GM18507 (cell line): Measurements from ENCODE around the gene CYP3A5.
"Not testable (repeated sequence)": the region's sequence is repeated elsewhere in the genome, so short reads cannot be mapped to it uniquely, and the experiment has no call there.

Experiments
- DNase-seq: peaks from one replicate; pipeline ENCODE4 v3.0.0; 2011; ENCODE audit warnings: low read depth; ENCODE audit not compliant: insufficient read length; ENCODE audit errors: extremely low spot score
- FAIRE-seq: peaks from 2 replicates; lab custom pipeline; 2011; peaks lifted over from hg19 to GRCh38; lab: Jason Lieb, UNC

CYP3A5 gene

GRCh38 chr7:99690918-99691317 lies 11.1 kb upstream of the CYP3A5 start:
- DNase-seq, FAIRE-seq: not testable (repeated sequence)

- not testable (repeated sequence) for FAIRE-seq, DNase-seq
Measured at GRCh38 chr7:99685871-99686608, 6.2 kb upstream of the CYP3A5 start.

GRCh38 chr7:99685129-99685758 lies 5.4 kb upstream of the CYP3A5 start:
- FAIRE-seq (no peak), DNase-seq (no peak)

- DNase-seq: no peak
- FAIRE-seq: no peak
Measured at GRCh38 chr7:99679032-99679399, 780 bp downstream of the CYP3A5 start.

GRCh38 chr7:99677648-99678045 lies 2.1 kb downstream of the CYP3A5 start:
- DNase-seq (no peak), FAIRE-seq (no peak)

- no peak for DNase-seq
- FAIRE-seq: no peak
Measured at GRCh38 chr7:99677013-99677647, 2.7 kb downstream of the CYP3A5 start.

- DNase-seq: no peak
- no peak for FAIRE-seq
Measured at GRCh38 chr7:99674995-99675742, 4.6 kb downstream of the CYP3A5 start.

GRCh38 chr7:99672573-99672972 lies 7.2 kb downstream of the CYP3A5 start:
- no peak for DNase-seq

GRCh38 chr7:99669782-99670181 lies 10.0 kb downstream of the CYP3A5 start:
- FAIRE-seq: no peak
- no peak for DNase-seq

More at GRCh38 chr7:99672573-99672972, 7.2 kb downstream of the CYP3A5 start:
- no peak for FAIRE-seq

- no peak for DNase-seq
- FAIRE-seq: no peak
Measured at GRCh38 chr7:99668541-99668940, 11.3 kb downstream of the CYP3A5 start.

- FAIRE-seq: no peak
- DNase-seq: no peak
Measured at GRCh38 chr7:99667179-99667578, 12.6 kb downstream of the CYP3A5 start.

- FAIRE-seq (no peak), DNase-seq (no peak)
Measured at GRCh38 chr7:99666013-99666395, 13.8 kb downstream of the CYP3A5 start.

GRCh38 chr7:99665312-99666012 lies 14.3 kb downstream of the CYP3A5 start:
- no peak for DNase-seq
- no peak for FAIRE-seq

- DNase-seq, FAIRE-seq: not testable (repeated sequence)
Measured at GRCh38 chr7:99657879-99658278, 21.9 kb downstream of the CYP3A5 start.

- FAIRE-seq, DNase-seq: not testable (repeated sequence)
Measured at GRCh38 chr7:99654626-99655025, 25.2 kb downstream of the CYP3A5 start.

GRCh38 chr7:99653754-99654153 lies 26.0 kb downstream of the CYP3A5 start:
- FAIRE-seq (no peak), DNase-seq (no peak)

GRCh38 chr7:99653269-99653668 lies 26.5 kb downstream of the CYP3A5 start:
- DNase-seq, FAIRE-seq: not testable (repeated sequence)

GRCh38 chr7:99652671-99653070 lies 27.1 kb downstream of the CYP3A5 start:
- DNase-seq: no peak
- FAIRE-seq: no peak

GRCh38 chr7:99651290-99651689 lies 28.5 kb downstream of the CYP3A5 start:
- DNase-seq (no peak), FAIRE-seq (no peak)
